ENCODE data around the gene CCDC32.

The CCDC32 gene

DNA sequence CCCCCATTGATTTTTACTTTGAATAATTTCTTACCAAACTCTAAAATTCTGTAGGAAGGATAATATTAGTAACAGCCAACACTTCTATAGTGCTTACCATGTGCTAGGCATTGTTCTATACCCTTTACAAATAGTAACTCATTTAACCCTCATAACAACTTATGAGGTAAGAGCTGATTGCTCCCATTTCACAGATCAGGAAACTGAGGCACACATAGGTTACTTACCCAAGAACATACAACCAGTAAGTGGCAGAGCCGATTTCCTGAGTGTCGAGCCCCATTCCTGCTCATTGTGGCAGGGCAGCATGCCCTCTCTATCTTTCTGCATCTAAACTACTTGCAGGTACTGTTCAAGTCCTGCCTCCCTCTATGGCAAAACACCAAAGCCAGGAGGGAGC is 9.0 kb downstream of the CCDC32 start:
- Histone ChIP-seq H3K27me3 (no peaks in the 10 kb centered on the region), H3K27ac (no peak overlapping the region), H3K4me1 (no peaks in the 10 kb centered on the region), H3K4me3 (no peak overlapping the region), H3K9me3 (no peaks in the 10 kb centered on the region), H3K36me3 (peaks cover 14 to 45% (median 42%) of the 10 kb centered on the region in 3 donors)
- DNase-seq, result no peak
- intact Hi-C loops (cut with DNase I; ENCODE audit: low total_unique reads), result no loop called here
- TF ChIP-seq, protein P1, sequence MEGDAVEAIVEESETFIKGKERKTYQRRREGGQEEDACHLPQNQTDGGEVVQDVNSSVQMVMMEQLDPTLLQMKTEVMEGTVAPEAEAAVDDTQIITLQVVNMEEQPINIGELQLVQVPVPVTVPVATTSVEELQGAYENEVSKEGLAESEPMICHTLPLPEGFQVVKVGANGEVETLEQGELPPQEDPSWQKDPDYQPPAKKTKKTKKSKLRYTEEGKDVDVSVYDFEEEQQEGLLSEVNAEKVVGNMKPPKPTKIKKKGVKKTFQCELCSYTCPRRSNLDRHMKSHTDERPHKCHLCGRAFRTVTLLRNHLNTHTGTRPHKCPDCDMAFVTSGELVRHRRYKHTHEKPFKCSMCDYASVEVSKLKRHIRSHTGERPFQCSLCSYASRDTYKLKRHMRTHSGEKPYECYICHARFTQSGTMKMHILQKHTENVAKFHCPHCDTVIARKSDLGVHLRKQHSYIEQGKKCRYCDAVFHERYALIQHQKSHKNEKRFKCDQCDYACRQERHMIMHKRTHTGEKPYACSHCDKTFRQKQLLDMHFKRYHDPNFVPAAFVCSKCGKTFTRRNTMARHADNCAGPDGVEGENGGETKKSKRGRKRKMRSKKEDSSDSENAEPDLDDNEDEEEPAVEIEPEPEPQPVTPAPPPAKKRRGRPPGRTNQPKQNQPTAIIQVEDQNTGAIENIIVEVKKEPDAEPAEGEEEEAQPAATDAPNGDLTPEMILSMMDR (IDR thresholded peaks at IDR 0.05), result no peak

DNA sequence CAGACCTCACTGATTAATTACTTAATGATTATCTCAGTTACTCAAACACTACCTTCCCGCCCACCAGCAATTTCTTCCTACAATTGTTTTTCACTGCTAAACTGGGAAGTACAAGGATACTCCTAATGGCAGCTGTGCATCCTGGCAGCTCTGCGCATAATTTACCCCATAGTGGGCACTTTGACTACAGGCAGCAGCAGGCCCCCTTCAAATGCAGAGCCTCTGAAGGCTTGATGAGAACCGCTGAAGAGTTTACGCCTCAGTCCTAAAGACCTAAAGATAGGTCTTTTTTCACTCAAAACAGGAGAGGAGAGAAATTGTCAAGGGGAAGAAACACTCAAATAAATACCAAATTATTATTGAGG is 10.7 kb downstream of the CCDC32 start:
- Histone ChIP-seq H3K36me3 (peaks cover 14 to 56% (median 49%) of the 10 kb centered on the region in 3 donors), H3K9me3 (no peaks in the 10 kb centered on the region), H3K4me1 (no peaks in the 10 kb centered on the region), H3K27me3 (no peaks in the 10 kb centered on the region), H3K27ac (no peak overlapping the region), H3K4me3 (no peak overlapping the region)
- no peak for DNase-seq
- TF ChIP-seq, protein P1 (IDR thresholded peaks at IDR 0.05), result no peak
- intact Hi-C loops (cut with DNase I; ENCODE audit: low total_unique reads), result no loop called here

DNA sequence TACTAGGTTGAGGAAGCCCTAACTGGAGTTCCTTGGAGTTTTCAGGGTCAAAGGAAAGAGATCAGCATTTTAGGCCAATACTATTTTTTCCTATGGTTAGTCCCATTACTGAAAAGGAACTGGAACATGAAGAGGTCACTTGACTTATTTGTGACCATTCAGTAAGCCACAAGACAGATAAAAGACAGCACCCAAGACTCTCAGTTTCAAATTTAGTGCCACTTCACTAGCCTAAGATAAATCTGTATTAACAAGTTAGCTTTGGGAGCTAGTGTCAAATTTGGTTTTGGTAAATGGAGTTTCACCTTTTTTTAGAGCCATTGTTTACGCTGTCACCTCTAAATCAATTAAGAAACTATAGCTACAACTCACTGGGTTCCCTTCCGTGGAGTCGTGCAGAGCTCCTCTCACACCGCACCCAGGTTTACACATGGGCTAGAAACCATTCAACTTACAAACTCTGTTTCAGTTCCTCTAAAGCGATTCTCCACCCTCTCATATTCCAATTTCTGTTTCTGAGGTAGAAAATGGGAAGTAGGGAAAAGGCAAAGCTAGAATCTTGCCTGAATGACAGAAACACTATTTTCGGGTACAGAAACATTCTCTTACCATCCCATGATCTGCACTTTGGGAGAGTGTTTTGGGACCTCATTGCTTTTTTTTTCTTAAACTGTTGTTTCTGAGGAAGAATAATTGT is 14.4 kb downstream of the CCDC32 start:
- Histone ChIP-seq H3K36me3 (peaks cover 9 to 56% (median 50%) of the 10 kb centered on the region in 3 donors), H3K27me3 (no peaks in the 10 kb centered on the region), H3K27ac (no peak overlapping the region), H3K4me1 (no peaks in the 10 kb centered on the region), H3K9me3 (no peaks in the 10 kb centered on the region), H3K4me3 (no peak overlapping the region)
- TF ChIP-seq, protein P1 (IDR thresholded peaks at IDR 0.05), result no peak
- no peak for DNase-seq
- intact Hi-C loops (cut with DNase I; ENCODE audit: low total_unique reads), result no loop called here

DNA sequence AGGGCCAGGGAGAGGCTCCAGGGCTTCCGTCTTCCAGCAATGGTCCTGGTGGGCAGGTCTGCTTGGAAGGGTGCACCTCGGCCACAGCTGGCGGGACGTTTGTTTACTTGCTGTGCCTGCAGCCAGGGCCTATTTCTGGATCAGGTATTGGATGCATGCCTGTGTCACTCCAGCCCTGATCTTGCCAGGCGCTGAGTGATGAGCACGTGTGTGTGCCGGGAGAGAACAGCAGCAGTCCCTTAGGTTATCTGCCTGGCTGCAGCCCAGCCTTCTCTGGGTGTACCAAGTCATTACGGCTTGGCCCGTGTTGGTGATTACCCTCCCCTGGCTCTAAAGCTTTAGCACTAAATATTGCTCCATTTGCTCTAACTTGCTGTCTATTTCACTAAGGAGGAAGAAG is 14.9 kb downstream of the CCDC32 start:
- TF ChIP-seq, protein P1 (IDR thresholded peaks at IDR 0.05), result no peak
- no peak overlapping the region for H3K27ac ChIP-seq
- intact Hi-C loops (cut with DNase I; ENCODE audit: low total_unique reads), result no loop called here
- H3K27me3 ChIP-seq, result no peaks in the 10 kb centered on the region
- no peaks in the 10 kb centered on the region for H3K4me1 ChIP-seq
- no peaks in the 10 kb centered on the region for H3K9me3 ChIP-seq
- H3K36me3 ChIP-seq, result peaks cover 9 to 50% (median 45%) of the 10 kb centered on the region in 3 donors
- H3K4me3 ChIP-seq, result no peak overlapping the region
- no peak for DNase-seq

DNA sequence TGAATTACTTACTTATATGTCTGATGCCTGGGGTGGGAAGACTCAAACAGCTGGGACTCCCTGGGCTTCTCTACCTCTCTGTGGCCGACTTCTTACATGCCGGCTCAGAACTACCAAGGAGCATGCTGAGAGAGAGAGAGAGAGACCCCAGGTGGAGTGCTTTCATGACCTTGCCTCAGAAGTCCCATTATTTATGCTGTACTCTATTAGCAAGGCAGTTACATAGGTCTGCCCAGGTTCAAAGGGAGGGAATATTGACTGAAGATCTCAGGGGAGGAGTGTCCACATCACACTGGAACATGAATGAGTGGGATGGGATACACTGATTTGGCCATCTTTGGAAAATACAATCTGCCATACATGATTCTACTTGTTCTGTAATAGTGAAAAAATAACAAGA is 16.2 kb downstream of the CCDC32 start:
- peaks cover 8 to 37% (median 32%) of the 10 kb centered on the region in 3 donors for H3K36me3 ChIP-seq
- TF ChIP-seq, protein P1 (IDR thresholded peaks at IDR 0.05), result no peak
- no peak overlapping the region for H3K4me3 ChIP-seq
- no peaks in the 10 kb centered on the region for H3K27me3 ChIP-seq
- no peak for DNase-seq
- no peaks in the 10 kb centered on the region for H3K4me1 ChIP-seq
- intact Hi-C loops (cut with DNase I; ENCODE audit: low total_unique reads), result no loop called here
- no peak overlapping the region for H3K27ac ChIP-seq
- H3K9me3 ChIP-seq, result no peaks in the 10 kb centered on the region

Data from tibial artery (tissue), 4 donors.